GM19452 (cell line): ENCODE results near the gene BACH2.
A peak's percentile ranks its signal among the peaks of the same experiment; 100 is the strongest.
"Not testable (repeated sequence)": the region's sequence is repeated elsewhere in the genome, so short reads cannot be mapped to it uniquely, and the experiment has no call there.

Experiments
- ATAC-seq: cut with Tn5 transposase; IDR thresholded peaks from one replicate; pipeline ENCODE4 v1.9.1; 2021; ENCODE audit not compliant: unreplicated experiment

BACH2 gene

GRCh38 chr6:90214966-90215365, 81.7 kb downstream of the BACH2 start:
- no peak for ATAC-seq

GRCh38 chr6:90214461-90214860, 82.2 kb downstream of the BACH2 start:
- ATAC-seq = no peak

DNA sequence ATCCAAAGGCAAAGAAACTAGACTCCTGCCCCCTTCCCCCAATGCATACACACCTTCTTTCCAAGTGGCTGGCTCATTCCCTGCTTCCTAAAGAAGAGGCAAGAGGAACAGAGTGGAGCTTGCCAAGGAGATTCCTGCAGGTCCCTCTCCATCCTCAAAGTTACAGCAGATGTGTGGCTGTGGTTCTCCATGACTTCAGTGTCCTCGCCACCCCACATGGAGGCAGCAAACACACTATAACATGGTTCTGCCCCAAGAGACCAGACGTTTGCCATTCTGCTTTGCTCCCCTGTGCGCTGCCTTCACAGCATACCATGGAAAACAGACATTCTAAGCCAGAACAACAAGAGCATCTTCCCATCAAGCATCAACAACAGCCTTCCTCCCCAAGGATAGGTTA, 84.4 kb downstream of the BACH2 start:
- no peak for ATAC-seq

DNA sequence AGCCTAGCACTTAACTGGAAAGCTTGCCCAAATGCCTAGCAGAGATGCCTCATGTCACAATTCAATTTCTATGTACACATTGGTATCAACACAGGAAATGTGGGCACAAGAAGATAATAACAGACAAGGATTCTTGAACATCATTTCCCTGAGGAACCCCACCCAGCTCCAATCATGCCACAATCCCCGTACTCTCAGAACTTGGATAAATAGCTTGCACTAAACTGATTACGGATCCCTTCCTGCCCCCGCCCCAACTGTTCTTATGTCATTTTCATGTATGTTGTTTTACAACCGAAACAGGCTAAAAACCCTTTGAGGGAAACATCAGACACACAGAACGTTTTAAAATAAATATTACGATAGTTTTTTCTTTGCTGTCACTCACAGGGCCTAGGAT, 87.1 kb downstream of the BACH2 start:
- ATAC-seq = no peak

DNA sequence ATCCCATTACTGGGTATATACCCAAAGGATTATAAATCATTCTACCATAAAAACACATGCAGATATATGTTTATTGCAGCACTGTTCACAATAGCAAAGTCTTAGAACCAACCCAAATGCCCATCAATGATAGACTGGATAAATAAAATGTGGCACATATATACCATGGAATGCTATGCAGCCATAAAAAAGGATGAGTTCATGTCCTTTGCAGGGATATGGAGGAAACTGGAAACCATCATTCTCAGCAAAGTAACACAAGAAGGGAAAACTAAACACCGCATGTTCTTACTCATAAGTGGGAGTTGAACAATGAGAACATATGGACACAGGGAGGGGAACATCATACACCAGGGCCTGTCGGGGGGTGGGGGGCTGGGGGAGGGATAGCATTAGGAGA, 88.0 kb downstream of the BACH2 start:
- not testable (repeated sequence) for ATAC-seq

DNA sequence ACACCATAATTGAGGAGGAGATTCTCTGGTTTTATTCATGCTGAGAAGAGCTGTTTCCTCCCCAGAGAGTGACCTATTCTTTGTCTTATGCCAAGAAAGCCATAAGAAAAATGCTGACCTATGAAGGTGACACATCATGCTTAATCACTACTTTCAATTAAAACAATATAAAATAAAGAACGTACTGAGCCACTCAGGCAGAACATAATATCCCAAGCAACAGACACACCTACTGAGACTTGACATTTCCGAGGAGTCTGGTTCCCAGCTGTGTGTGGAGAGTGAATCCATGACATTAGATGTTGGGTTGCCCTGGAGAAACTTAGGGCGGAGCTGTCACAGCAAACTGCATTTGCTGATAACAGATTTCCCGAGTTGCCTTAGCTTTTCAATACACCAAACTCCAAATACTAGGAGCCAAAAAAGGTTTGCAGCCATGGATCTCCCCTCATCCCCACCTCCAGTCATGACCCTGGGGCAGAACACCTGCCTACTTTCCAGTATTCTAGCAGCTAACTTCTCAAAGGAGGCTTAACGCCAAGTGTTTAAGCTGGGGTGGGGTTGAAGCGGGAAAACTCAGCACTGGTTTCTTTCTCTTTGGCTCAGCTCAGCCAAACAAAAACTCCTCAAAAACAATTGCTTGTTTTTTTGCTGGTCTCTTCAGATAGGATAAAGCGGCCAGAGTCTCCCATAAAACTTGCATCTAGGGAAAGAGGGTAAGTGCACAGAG, 92.2 kb downstream of the BACH2 start:
- ATAC-seq = no peak

DNA sequence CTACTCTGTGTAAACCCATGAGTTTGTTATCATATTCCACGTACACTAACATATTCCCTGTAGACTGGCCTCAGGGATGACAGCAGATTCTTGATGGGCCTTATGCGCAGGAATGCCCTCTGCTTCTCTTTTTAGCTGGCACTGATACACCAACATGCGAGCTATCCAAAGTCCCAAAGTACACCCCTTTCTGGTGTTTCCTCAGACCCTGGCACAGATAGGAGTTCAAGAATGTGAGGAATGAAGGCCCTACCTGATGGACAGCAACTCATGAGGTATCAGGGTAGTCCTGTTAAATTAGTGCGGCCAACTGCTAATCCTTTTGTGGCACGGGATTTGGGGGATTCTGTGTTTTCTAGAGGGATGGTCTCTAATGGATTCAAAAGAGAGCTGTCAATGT, 93.0 kb downstream of the BACH2 start:
- ATAC-seq = no peak

GRCh38 chr6:90202156-90202555, 94.5 kb downstream of the BACH2 start:
- ATAC-seq = peak; percentile 64

DNA sequence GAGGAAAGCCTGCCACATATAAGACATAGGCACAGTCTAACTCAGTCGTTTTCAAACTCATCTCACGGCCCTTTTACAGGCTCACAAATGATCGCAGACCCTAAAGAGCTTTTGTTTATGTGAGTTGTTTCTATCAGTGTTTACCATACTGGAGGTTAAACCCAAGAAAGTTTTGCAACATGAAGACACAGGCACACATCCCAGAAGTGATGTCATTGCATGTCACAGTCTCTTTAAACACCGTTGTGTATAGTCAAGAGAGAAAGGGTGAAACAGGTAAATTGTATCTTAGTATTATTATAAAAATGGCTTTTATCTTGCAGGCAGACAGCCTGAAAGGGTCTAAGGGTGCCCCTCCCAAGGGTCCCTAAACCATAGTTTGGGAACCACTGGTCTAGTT, 96.7 kb downstream of the BACH2 start:
- no peak for ATAC-seq

- no peak for ATAC-seq
Measured at GRCh38 chr6:90198758-90199425, 97.8 kb downstream of the BACH2 start.

DNA sequence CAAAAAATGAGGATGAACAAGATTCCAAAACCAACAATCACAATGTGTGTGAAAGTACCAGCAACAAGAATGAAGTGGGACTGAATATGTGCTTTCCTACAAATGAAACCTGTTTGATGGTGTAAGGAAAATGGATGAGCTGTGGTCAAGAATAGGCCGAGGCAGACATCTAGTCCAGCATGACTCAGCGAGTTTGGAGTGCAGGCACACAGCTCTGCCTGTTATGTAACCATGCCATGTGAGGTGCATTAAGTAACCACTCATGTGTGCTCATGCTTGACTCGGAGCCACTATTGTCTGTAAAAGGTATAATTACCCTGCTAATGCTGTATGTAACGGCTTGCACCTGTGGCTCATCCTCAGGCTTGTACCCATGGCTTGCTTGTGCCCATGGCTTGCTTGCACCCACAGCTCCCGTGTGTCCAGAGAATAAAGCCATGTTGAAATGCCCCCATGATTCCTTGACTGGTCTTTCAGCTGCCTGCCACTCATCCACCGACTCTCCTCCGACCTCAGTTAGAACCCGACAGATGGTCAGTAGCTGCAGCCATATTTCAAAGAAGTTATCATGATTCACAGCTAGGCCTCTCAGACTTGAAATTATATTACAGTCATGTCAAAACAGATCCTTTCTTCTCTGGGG, 98.7 kb downstream of the BACH2 start:
- ATAC-seq = no peak

- no peak for ATAC-seq
Measured at GRCh38 chr6:90195094-90195829, 101.4 kb downstream of the BACH2 start.

DNA sequence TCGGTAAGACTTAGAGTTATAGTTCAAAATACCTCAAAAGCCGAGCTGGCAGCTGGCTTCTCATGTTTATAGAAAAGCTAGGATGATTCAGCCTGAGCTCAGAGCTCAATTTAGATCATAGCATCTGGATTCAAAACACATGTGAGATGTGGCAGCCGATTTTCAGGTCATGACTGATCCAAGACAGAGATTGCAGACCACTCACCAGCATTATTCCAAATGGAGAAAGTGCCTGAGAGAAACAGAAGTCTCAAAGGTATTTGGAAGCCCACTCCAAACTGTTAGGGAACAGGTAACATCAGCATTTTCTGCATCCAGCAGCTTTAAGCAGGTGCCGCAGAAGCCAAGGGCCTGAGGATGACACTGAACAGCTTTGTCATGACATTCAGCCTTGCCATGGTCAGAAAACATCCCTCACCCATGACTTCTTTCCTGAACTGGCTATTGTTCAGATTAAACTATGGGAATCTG, 102.2 kb downstream of the BACH2 start:
- ATAC-seq = no peak

GRCh38 chr6:90193359-90193758, 103.3 kb downstream of the BACH2 start:
- ATAC-seq = no peak

DNA sequence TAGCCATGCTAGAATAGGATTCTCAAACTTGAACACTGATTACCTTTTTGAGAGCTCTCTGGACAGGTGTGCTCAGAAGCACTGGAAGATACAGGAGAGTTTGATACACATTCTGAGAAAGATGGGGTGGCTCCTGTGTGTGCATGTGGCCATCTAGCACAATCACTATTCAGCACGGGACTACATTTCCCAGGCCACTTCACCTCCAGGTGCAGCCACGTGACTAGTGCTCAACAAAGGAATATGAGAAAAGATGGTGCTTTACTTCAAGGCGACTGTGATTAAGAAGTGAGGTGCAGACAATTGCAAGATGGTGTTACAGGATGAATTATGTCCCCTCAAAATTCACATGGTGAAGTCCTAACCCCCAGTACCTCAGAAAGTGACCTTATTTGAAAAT, 103.8 kb downstream of the BACH2 start:
- ATAC-seq = no peak

GRCh38 chr6:90190752-90191395, 105.8 kb downstream of the BACH2 start:
- ATAC-seq = no peak

- ATAC-seq = no peak
Measured at GRCh38 chr6:90190131-90190530, 106.5 kb downstream of the BACH2 start.

GRCh38 chr6:90187437-90188121, 109.1 kb downstream of the BACH2 start:
- ATAC-seq = no peak

DNA sequence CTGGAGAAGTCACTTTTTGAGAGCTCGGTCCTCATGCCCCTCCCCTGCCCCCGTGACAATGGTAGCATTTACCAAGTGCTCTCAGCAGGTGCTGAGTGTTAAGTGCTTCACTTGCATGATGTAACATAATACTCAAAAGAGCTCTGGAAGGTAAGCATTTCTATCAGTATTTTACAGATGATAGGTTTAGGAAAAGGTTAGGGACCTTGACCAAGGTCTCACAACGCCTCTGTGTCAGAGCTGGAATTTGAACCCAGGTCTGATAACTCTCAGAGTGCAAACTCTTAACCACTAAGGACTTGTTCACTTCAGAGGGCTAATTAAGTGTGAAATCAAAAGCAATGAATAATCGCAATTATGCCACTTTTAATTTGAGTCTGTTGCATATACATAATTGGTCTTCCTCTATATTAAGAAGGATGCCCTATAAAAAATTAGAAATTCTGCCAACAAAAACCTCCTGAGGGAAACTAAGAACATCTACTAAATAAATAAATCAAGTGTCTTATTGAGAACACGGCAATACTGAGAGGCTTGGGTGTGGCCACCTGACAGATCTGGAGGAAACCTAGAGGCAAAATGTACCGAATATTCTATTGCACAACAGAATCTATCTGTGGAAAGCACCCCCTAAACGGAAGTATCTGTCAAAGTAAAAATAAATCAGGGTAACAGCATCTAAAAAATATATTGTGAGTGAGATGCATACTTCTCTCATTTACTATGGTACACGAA, 109.8 kb downstream of the BACH2 start:
- no peak for ATAC-seq

DNA sequence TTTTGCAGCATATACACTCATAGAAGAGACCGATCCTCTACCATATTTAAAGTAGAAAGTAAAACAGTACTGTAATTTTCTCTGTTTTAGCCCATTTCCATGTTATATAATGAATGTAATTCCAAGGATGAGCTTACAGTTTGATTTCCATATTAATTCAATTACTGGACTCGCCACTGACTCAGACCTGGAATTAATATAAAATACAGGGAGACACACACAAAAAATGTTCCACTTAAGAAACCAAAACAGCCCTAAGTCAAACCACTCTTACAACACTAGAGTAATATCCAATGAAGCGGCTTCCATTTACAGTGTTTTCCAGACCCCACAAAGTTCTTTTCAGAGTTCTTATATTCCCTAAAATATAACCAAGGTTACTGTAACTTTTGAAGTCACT, 110.6 kb downstream of the BACH2 start:
- no peak for ATAC-seq
